OCI-LY7 (cell line): ENCODE data around the gene TBC1D24. TPM values are rescaled to one million over a fixed set of nuclear protein-coding genes. Genes with fewer than 3 reads are reported as not detected.

Source experiments
- BruUV-seq: library from RNA; stranded (reverse); fragments of 400-500 nt; replicated peaks from 2 replicates; lab custom pipeline; 2021; lab: Mats Ljungman, UMichigan
- CTCF ChIA-PET: fragments of 300-600 bp; sonication (Branson Sonifier 250); formaldehyde crosslinking; loops from one replicate; lab custom pipeline; 2022; ENCODE audit warnings: antibody characterized with exemption; ENCODE audit not compliant: unreplicated experiment; lab: Charles Lee
- POLR2A ChIA-PET: fragments of 300-600 bp; sonication (Branson Sonifier 250); formaldehyde crosslinking; loops from one replicate; lab custom pipeline; 2022; ENCODE audit warnings: antibody characterized with exemption; lab: Charles Lee
- DNase-seq: peaks from one replicate; pipeline ENCODE4 v3.0.0-alpha.2; 2015; ENCODE audit warnings: low spot score
- H2AFZ ChIP-seq: fragments of 200-600 bp; sonication (generic), shearing (Covaris generic); 2 replicates; pipeline ENCODE4 v1.6.1; 2014; ENCODE audit warnings: mild to moderate bottlenecking, antibody characterized with exemption, low read length, moderate library complexity
- H3K27ac ChIP-seq: fragments of 200-600 bp; sonication (generic); 2 replicates; pipeline ENCODE4 v1.5.1; 2014; ENCODE audit warnings: mixed run types, low read depth, mild to moderate bottlenecking, moderate library complexity, low read length, inconsistent platforms; ENCODE audit not compliant: poor library complexity, severe bottlenecking
- H3K36me3 ChIP-seq: fragments of 200-600 bp; sonication (generic); 2 replicates; pipeline ENCODE4 v1.6.1; 2014; ENCODE audit warnings: mild to moderate bottlenecking, antibody characterized with exemption, low read length, moderate library complexity, mixed read lengths; ENCODE audit not compliant: insufficient read depth
- H3K4me1 ChIP-seq: fragments of 200-600 bp; sonication (generic); 2 replicates; pipeline ENCODE4 v1.5.1; 2014; ENCODE audit warnings: mild to moderate bottlenecking, low read length; ENCODE audit not compliant: insufficient read depth, poor library complexity, severe bottlenecking
- H3K4me2 ChIP-seq: fragments of 200-600 bp; sonication (generic); 2 replicates; pipeline ENCODE4 v1.6.1; 2014; ENCODE audit warnings: mild to moderate bottlenecking, low read length
- H3K4me3 ChIP-seq: fragments of 200-600 bp; sonication (generic); 2 replicates; pipeline ENCODE4 v1.5.1; 2014; ENCODE audit warnings: mild to moderate bottlenecking, low read depth, low read length; ENCODE audit not compliant: poor library complexity, severe bottlenecking
- H3K79me2 ChIP-seq: fragments of 200-600 bp; sonication (generic); 2 replicates; pipeline ENCODE4 v1.6.1; 2016; ENCODE audit warnings: low read depth, mild to moderate bottlenecking, low read length, moderate library complexity, mixed read lengths; ENCODE audit not compliant: insufficient read depth
- H3K9me2 ChIP-seq: fragments of 200-600 bp; sonication (generic); 2 replicates; pipeline ENCODE4 v1.6.1; 2016; ENCODE audit warnings: mild to moderate bottlenecking, low read length, mixed read lengths; ENCODE audit not compliant: insufficient read depth
- H3K9me3 ChIP-seq: fragments of 200-600 bp; sonication (generic); 2 replicates; pipeline ENCODE4 v1.6.1; 2014; ENCODE audit warnings: mild to moderate bottlenecking, mixed run types, low read length, mixed read lengths
- H4K20me1 ChIP-seq: fragments of 200-600 bp; sonication (generic); 2 replicates; pipeline ENCODE4 v1.6.1; 2014; ENCODE audit warnings: mild to moderate bottlenecking, antibody characterized with exemption, low read length, moderate library complexity, mixed read lengths; ENCODE audit not compliant: insufficient read depth
- EZH2phosphoT487 ChIP-seq: fragments of 200-600 bp; sonication (generic); IDR thresholded peaks from 2 replicates; pipeline ENCODE4 v1.6.1; 2018; ENCODE audit warnings: low read depth, borderline replicate concordance, mild to moderate bottlenecking, mixed run types, antibody characterized with exemption, low read length, moderate library complexity, mixed read lengths
- intact Hi-C: fragments of 100-400 bp; cut with micrococcal nuclease; formaldehyde crosslinking; loops from one replicate; pipeline ENCODE4 v1.10.0; 2022; ENCODE audit not compliant: unreplicated experiment
- total RNA-seq, 2 experiments: library from RNA; depleted of rRNA in 1 of 2; stranded (reverse); fragments of >200 nt in 1 of 2; shearing (Covaris generic) in 1 of 2; gene quantifications; 2 replicates each; pipeline ENCODE4 v1.2.3, GENCODE V29; 2014 to 2022
- TF ChIP-seq, protein P1 (sequence below): fragments of 200-600 bp; sonication (generic); conservative IDR thresholded peaks from 2 replicates; pipeline ENCODE4 v1.5.1; 2014; ENCODE audit warnings: mild to moderate bottlenecking, antibody characterized with exemption, low read length, moderate library complexity, mixed read lengths

TBC1D24 gene
- total RNA-seq, 2 experiments from 2014 or later: 23.4 to 34.7 TPM

DNA sequence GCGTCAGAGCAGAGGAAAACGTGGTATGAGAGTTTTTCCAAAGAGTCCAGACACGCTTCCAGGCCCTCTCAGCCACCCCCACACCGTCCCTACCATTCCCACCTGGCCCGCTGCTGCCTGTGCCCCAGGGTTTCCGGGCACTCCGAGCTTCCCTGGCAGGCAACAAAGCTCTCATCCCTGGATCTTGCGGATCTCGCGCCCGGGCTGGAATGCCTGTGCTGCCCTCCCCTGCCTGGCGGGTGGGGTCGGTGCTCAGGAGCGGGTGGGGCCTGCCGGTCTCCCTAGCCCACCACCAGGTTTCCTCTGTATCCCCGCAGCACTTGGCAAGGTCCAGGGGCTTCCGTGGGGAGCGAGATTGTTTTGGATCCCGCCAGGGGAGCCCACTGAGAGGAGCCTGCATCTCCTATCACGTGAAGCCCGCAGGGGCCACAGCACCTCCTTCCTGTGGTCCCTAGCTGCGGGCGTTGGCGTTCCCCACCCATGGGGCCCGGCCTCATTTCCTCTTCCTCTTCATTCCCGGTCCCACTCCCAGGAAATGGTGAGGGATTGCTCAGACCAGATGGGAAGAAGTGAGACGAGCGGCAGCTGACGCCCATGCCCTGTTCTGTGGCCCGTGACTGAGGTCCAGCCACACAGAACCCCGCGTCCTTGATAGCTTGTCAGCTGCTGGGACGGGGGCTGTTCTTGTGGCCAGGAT lies 11.0 kb downstream of the TBC1D24 start:
- H3K27ac ChIP-seq: no peak overlapping the region
- H3K4me2 ChIP-seq: no peak overlapping the region
- no peaks in the 10 kb centered on the region for H3K79me2 ChIP-seq
- intact Hi-C loops: loop anchor here (5.0 kb wide), 1 partner anchor 149 kb away; no protein-coding TSS in a partner anchor
- peaks cover 6% of the 10 kb centered on the region for H3K4me1 ChIP-seq
- no peak for TF ChIP-seq EZH2phosphoT487
- TF ChIP-seq, protein P1, sequence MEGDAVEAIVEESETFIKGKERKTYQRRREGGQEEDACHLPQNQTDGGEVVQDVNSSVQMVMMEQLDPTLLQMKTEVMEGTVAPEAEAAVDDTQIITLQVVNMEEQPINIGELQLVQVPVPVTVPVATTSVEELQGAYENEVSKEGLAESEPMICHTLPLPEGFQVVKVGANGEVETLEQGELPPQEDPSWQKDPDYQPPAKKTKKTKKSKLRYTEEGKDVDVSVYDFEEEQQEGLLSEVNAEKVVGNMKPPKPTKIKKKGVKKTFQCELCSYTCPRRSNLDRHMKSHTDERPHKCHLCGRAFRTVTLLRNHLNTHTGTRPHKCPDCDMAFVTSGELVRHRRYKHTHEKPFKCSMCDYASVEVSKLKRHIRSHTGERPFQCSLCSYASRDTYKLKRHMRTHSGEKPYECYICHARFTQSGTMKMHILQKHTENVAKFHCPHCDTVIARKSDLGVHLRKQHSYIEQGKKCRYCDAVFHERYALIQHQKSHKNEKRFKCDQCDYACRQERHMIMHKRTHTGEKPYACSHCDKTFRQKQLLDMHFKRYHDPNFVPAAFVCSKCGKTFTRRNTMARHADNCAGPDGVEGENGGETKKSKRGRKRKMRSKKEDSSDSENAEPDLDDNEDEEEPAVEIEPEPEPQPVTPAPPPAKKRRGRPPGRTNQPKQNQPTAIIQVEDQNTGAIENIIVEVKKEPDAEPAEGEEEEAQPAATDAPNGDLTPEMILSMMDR: no peak
- ChIA-PET POLR2A (no interaction called here), CTCF (no interaction called here)
- no peak for DNase-seq
- H2AFZ ChIP-seq: no peak overlapping the region
- peaks cover 19% of the 10 kb centered on the region; the same call in 1 of the 2 replicates for H3K36me3 ChIP-seq
- H3K9me2 ChIP-seq: no peaks in the 10 kb centered on the region
- H3K4me3 ChIP-seq: no peak overlapping the region
- no peaks in the 10 kb centered on the region for H3K9me3 ChIP-seq
- H4K20me1 ChIP-seq: no peaks in the 10 kb centered on the region
- no TSS peak for BruUV-seq

DNA sequence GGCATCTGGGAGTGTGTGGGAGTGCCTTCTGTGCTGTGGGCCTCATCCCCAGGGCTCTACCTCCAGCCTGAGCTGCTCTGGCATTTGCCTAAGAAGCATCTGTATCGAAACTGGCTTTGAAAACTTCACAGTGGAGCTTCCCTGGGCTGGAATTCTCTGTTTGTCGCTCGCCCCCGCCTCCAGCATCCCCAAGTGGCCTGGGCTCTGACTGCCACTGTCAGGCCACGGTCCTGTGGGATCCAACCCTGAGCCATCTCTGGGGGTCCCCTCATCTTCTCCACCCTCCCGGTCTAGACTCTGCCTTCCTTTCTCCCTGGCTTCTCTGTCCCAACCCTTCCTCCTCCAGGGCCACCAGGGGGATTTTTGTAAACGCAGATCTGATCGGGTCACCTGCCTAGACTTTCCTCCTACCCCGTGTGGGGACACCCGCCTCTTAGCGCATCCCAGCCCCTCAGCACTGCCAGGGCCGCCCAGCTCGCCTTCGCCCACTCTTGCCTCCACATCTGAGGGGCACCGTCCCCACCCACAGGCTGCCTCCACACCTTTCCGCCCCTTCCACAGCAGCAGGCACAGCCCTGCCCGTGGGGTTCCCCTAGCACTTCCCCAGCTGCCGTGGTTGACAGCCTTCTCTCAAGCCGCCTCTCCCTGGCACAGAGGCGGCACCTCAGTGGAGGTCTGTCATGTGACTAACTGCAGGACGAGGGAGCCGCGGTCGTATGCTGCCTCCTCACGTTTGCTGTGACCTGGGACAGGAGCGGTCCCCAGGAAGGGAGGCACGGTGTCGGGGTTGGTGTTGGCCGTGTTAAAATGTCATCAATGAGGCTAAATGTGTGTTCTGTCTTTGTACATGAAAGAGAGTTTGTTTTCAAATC lies 12.0 kb downstream of the TBC1D24 start:
- ChIA-PET POLR2A (no interaction called here), CTCF (no interaction called here)
- Histone ChIP-seq H3K9me3 (no peaks in the 10 kb centered on the region), H2AFZ (no peak overlapping the region), H3K4me3 (no peak overlapping the region), H3K9me2 (no peaks in the 10 kb centered on the region), H3K79me2 (no peaks in the 10 kb centered on the region), H3K27ac (no peak overlapping the region), H3K4me1 (peaks cover 6% of the 10 kb centered on the region), H3K36me3 (peaks cover 20% of the 10 kb centered on the region; the same call in 1 of the 2 replicates), H3K4me2 (no peak overlapping the region), H4K20me1 (no peaks in the 10 kb centered on the region)
- intact Hi-C loops: loop anchor here (5.0 kb wide), 1 partner anchor 150 kb away; no protein-coding TSS in a partner anchor
- peak; percentile 50 for DNase-seq
- no peak for TF ChIP-seq EZH2phosphoT487
- TF ChIP-seq, protein P1: peak; percentile 31; the same call in 1 of the 2 replicates
- no TSS peak for BruUV-seq
